T-helper 2 cell treated with Interferon-gamma antibody and Interleukin-4, amounts not matched to agents 5 μg/mL and 100 μg/mL, for 36 hours (primary cell): ENCODE results near the gene ATP8A2.

Experiments
- DNase-seq: peaks from one replicate; pipeline ENCODE4 v3.0.0; 2021; ENCODE audit warnings: low spot score
- H3K27ac Mint-ChIP-seq: one replicate; pipeline ENCODE4 v1.8.0; 2021; ENCODE audit warnings: mild to moderate bottlenecking, mixed read lengths
- H3K27me3 Mint-ChIP-seq: one replicate; pipeline ENCODE4 v1.8.0; 2021; ENCODE audit warnings: low read depth, mixed read lengths
- H3K36me3 Mint-ChIP-seq: one replicate; pipeline ENCODE4 v1.8.0; 2021; ENCODE audit warnings: low read depth, mixed read lengths
- H3K4me1 Mint-ChIP-seq: one replicate; pipeline ENCODE4 v1.8.0; 2021; ENCODE audit warnings: low read depth, mixed read lengths
- H3K4me3 Mint-ChIP-seq: one replicate; pipeline ENCODE4 v1.8.0; 2022; ENCODE audit warnings: mild to moderate bottlenecking, moderate library complexity, mixed read lengths
- H3K9me3 Mint-ChIP-seq: one replicate; pipeline ENCODE4 v1.8.0; 2021; ENCODE audit warnings: mixed read lengths

Gene ATP8A2

GRCh38 chr13:25662516-25662915 lies 290.7 kb downstream of the ATP8A2 start:
- DNase-seq = no peak
- Mint-ChIP-seq H3K27me3 (peaks cover 3% of the 10 kb centered on the region), H3K27ac (no peak overlapping the region), H3K4me1 (no peaks in the 10 kb centered on the region), H3K4me3 (no peak overlapping the region), H3K36me3 (no peaks in the 10 kb centered on the region), H3K9me3 (no peaks in the 10 kb centered on the region)

GRCh38 chr13:25668345-25668744 lies 296.6 kb downstream of the ATP8A2 start:
- Mint-ChIP-seq H3K36me3 (no peaks in the 10 kb centered on the region), H3K9me3 (peaks cover 16% of the 10 kb centered on the region), H3K27ac (no peak overlapping the region), H3K4me1 (no peaks in the 10 kb centered on the region), H3K27me3 (peaks cover 1% of the 10 kb centered on the region), H3K4me3 (no peak overlapping the region)
- no peak for DNase-seq

- Mint-ChIP-seq H3K36me3 (no peaks in the 10 kb centered on the region), H3K9me3 (peaks cover 10% of the 10 kb centered on the region), H3K27ac (no peak overlapping the region), H3K4me3 (no peak overlapping the region), H3K27me3 (peaks cover 2% of the 10 kb centered on the region), H3K4me1 (no peaks in the 10 kb centered on the region)
- DNase-seq = no peak
Measured at GRCh38 chr13:25673711-25674110, 301.9 kb downstream of the ATP8A2 start.

- H3K27me3 Mint-ChIP-seq = peaks cover 2% of the 10 kb centered on the region
- H3K9me3 Mint-ChIP-seq = peaks cover 4% of the 10 kb centered on the region
- no peak for DNase-seq
- H3K4me3 Mint-ChIP-seq = no peak overlapping the region
- H3K27ac Mint-ChIP-seq = no peak overlapping the region
- H3K36me3 Mint-ChIP-seq = no peaks in the 10 kb centered on the region
- H3K4me1 Mint-ChIP-seq = no peaks in the 10 kb centered on the region
Measured at GRCh38 chr13:25674371-25674770, 302.6 kb downstream of the ATP8A2 start.

GRCh38 chr13:25675060-25675459 lies 303.3 kb downstream of the ATP8A2 start:
- Mint-ChIP-seq H3K4me1 (no peaks in the 10 kb centered on the region), H3K27ac (no peak overlapping the region), H3K4me3 (no peak overlapping the region), H3K27me3 (peaks cover 2% of the 10 kb centered on the region), H3K36me3 (no peaks in the 10 kb centered on the region), H3K9me3 (no peaks in the 10 kb centered on the region)
- no peak for DNase-seq

- DNase-seq = no peak
- Mint-ChIP-seq H3K4me3 (no peak overlapping the region), H3K27me3 (peaks cover 2% of the 10 kb centered on the region), H3K36me3 (no peaks in the 10 kb centered on the region), H3K27ac (no peak overlapping the region), H3K9me3 (no peaks in the 10 kb centered on the region), H3K4me1 (no peaks in the 10 kb centered on the region)
Measured at GRCh38 chr13:25677956-25678355, 306.2 kb downstream of the ATP8A2 start.

GRCh38 chr13:25678398-25678797 lies 306.6 kb downstream of the ATP8A2 start:
- H3K4me3 Mint-ChIP-seq = no peak overlapping the region
- H3K4me1 Mint-ChIP-seq = no peaks in the 10 kb centered on the region
- no peaks in the 10 kb centered on the region for H3K9me3 Mint-ChIP-seq
- H3K27ac Mint-ChIP-seq = no peak overlapping the region
- DNase-seq = no peak
- peaks cover 2% of the 10 kb centered on the region for H3K27me3 Mint-ChIP-seq
- no peaks in the 10 kb centered on the region for H3K36me3 Mint-ChIP-seq

GRCh38 chr13:25679159-25679558 lies 307.4 kb downstream of the ATP8A2 start:
- no peak overlapping the region for H3K4me3 Mint-ChIP-seq
- H3K4me1 Mint-ChIP-seq = no peaks in the 10 kb centered on the region
- DNase-seq = no peak
- H3K36me3 Mint-ChIP-seq = no peaks in the 10 kb centered on the region
- H3K27me3 Mint-ChIP-seq = peaks cover 2% of the 10 kb centered on the region
- H3K27ac Mint-ChIP-seq = no peak overlapping the region
- no peaks in the 10 kb centered on the region for H3K9me3 Mint-ChIP-seq

- Mint-ChIP-seq H3K36me3 (no peaks in the 10 kb centered on the region), H3K4me3 (no peak overlapping the region), H3K27ac (no peak overlapping the region), H3K4me1 (no peaks in the 10 kb centered on the region), H3K27me3 (peaks cover 2% of the 10 kb centered on the region), H3K9me3 (no peaks in the 10 kb centered on the region)
- DNase-seq = no peak
Measured at GRCh38 chr13:25679936-25680335, 308.2 kb downstream of the ATP8A2 start.

- H3K27me3 Mint-ChIP-seq = no peaks in the 10 kb centered on the region
- H3K27ac Mint-ChIP-seq = no peak overlapping the region
- no peaks in the 10 kb centered on the region for H3K9me3 Mint-ChIP-seq
- H3K4me3 Mint-ChIP-seq = no peak overlapping the region
- no peaks in the 10 kb centered on the region for H3K4me1 Mint-ChIP-seq
- no peaks in the 10 kb centered on the region for H3K36me3 Mint-ChIP-seq
- DNase-seq = no peak
Measured at GRCh38 chr13:25682276-25682675, 310.5 kb downstream of the ATP8A2 start.

- DNase-seq = no peak
- Mint-ChIP-seq H3K9me3 (no peaks in the 10 kb centered on the region), H3K27ac (no peak overlapping the region), H3K4me1 (no peaks in the 10 kb centered on the region), H3K4me3 (no peak overlapping the region), H3K36me3 (no peaks in the 10 kb centered on the region), H3K27me3 (no peaks in the 10 kb centered on the region)
Measured at GRCh38 chr13:25683056-25683455, 311.3 kb downstream of the ATP8A2 start.

- Mint-ChIP-seq H3K4me3 (no peak overlapping the region), H3K36me3 (no peaks in the 10 kb centered on the region), H3K9me3 (no peaks in the 10 kb centered on the region), H3K27me3 (no peaks in the 10 kb centered on the region), H3K27ac (no peak overlapping the region), H3K4me1 (no peaks in the 10 kb centered on the region)
- no peak for DNase-seq
Measured at GRCh38 chr13:25683662-25684370, 312.0 kb downstream of the ATP8A2 start.

GRCh38 chr13:25684491-25684890 lies 312.7 kb downstream of the ATP8A2 start:
- H3K9me3 Mint-ChIP-seq = no peaks in the 10 kb centered on the region

GRCh38 chr13:25686831-25687470 lies 315.2 kb downstream of the ATP8A2 start:
- Mint-ChIP-seq H3K27me3 (peaks cover 5% of the 10 kb centered on the region), H3K9me3 (no peaks in the 10 kb centered on the region), H3K36me3 (no peaks in the 10 kb centered on the region), H3K4me1 (no peaks in the 10 kb centered on the region), H3K27ac (no peak overlapping the region), H3K4me3 (no peak overlapping the region)
- no peak for DNase-seq

More at GRCh38 chr13:25684491-25684890, 312.7 kb downstream of the ATP8A2 start:
- H3K4me1 Mint-ChIP-seq = no peaks in the 10 kb centered on the region
- no peak overlapping the region for H3K4me3 Mint-ChIP-seq
- no peak for DNase-seq
- no peak overlapping the region for H3K27ac Mint-ChIP-seq
- no peaks in the 10 kb centered on the region for H3K27me3 Mint-ChIP-seq
- no peaks in the 10 kb centered on the region for H3K36me3 Mint-ChIP-seq
